ENCODE data around the gene PRPF19.

Gene PRPF19

GRCh38 chr11:60860943-60861342 is 45.4 kb downstream of the PRPF19 start:
- H3K4me3 ChIP-seq (ENCODE audit: low read depth in 1 of 2, low read length in 2 of 2) = no peak overlapping the region
- H3K27me3 ChIP-seq (ENCODE audit: low read depth, low read length) = no peaks in the 10 kb centered on the region
- no peaks in the 10 kb centered on the region for H3K36me3 ChIP-seq (ENCODE audit: control insufficient read depth in 1 of 2, insufficient read depth in 2 of 2, low read length in 2 of 2)
- H3K9me3 ChIP-seq (ENCODE audit: control insufficient read depth in 1 of 2, low read length in 2 of 2) = no peaks in the 10 kb centered on the region
- no peak overlapping the region for H3K27ac ChIP-seq (ENCODE audit: low read length)
- H3K4me1 ChIP-seq (ENCODE audit: control insufficient read depth in 1 of 2, insufficient read depth in 2 of 2, low read length in 2 of 2) = no peaks in the 10 kb centered on the region

GRCh38 chr11:60859616-60860250 is 46.7 kb downstream of the PRPF19 start:
- Histone ChIP-seq H3K4me3 (ENCODE audit: low read depth in 1 of 2, low read length in 2 of 2) (no peak overlapping the region), H3K36me3 (ENCODE audit: control insufficient read depth in 1 of 2, insufficient read depth in 2 of 2, low read length in 2 of 2) (no peaks in the 10 kb centered on the region), H3K27me3 (ENCODE audit: low read depth, low read length) (no peaks in the 10 kb centered on the region), H3K9me3 (ENCODE audit: control insufficient read depth in 1 of 2, low read length in 2 of 2) (no peaks in the 10 kb centered on the region), H3K4me1 (ENCODE audit: control insufficient read depth in 1 of 2, insufficient read depth in 2 of 2, low read length in 2 of 2) (no peaks in the 10 kb centered on the region), H3K27ac (ENCODE audit: low read length) (no peak overlapping the region)

- H3K27me3 ChIP-seq (ENCODE audit: low read depth, low read length) = no peaks in the 10 kb centered on the region
- no peaks in the 10 kb centered on the region for H3K9me3 ChIP-seq (ENCODE audit: control insufficient read depth in 1 of 2, low read length in 2 of 2)
- H3K4me1 ChIP-seq (ENCODE audit: control insufficient read depth in 1 of 2, insufficient read depth in 2 of 2, low read length in 2 of 2) = no peaks in the 10 kb centered on the region
- H3K4me3 ChIP-seq (ENCODE audit: low read depth in 1 of 2, low read length in 2 of 2) = no peak overlapping the region
- no peaks in the 10 kb centered on the region for H3K36me3 ChIP-seq (ENCODE audit: control insufficient read depth in 1 of 2, insufficient read depth in 2 of 2, low read length in 2 of 2)
- no peak overlapping the region for H3K27ac ChIP-seq (ENCODE audit: low read length)
Observed at GRCh38 chr11:60858731-60859464, 47.5 kb downstream of the PRPF19 start.

- Histone ChIP-seq H3K4me3 (ENCODE audit: low read depth in 1 of 2, low read length in 2 of 2) (no peak overlapping the region), H3K4me1 (ENCODE audit: control insufficient read depth in 1 of 2, insufficient read depth in 2 of 2, low read length in 2 of 2) (no peaks in the 10 kb centered on the region), H3K9me3 (ENCODE audit: control insufficient read depth in 1 of 2, low read length in 2 of 2) (no peaks in the 10 kb centered on the region), H3K27ac (ENCODE audit: low read length) (no peak overlapping the region), H3K36me3 (ENCODE audit: control insufficient read depth in 1 of 2, insufficient read depth in 2 of 2, low read length in 2 of 2) (peaks cover 0 to 3% of the 10 kb centered on the region in 2 donors), H3K27me3 (ENCODE audit: low read depth, low read length) (no peaks in the 10 kb centered on the region)
Observed at GRCh38 chr11:60858236-60858635, 48.1 kb downstream of the PRPF19 start.

GRCh38 chr11:60857378-60858232 is 48.8 kb downstream of the PRPF19 start:
- no peak overlapping the region for H3K27ac ChIP-seq (ENCODE audit: low read length)
- no peak overlapping the region for H3K4me3 ChIP-seq (ENCODE audit: low read depth in 1 of 2, low read length in 2 of 2)
- H3K36me3 ChIP-seq (ENCODE audit: control insufficient read depth in 1 of 2, insufficient read depth in 2 of 2, low read length in 2 of 2) = peaks cover 0 to 5% of the 10 kb centered on the region in 2 donors
- H3K4me1 ChIP-seq (ENCODE audit: control insufficient read depth in 1 of 2, insufficient read depth in 2 of 2, low read length in 2 of 2) = no peaks in the 10 kb centered on the region
- no peaks in the 10 kb centered on the region for H3K27me3 ChIP-seq (ENCODE audit: low read depth, low read length)
- H3K9me3 ChIP-seq (ENCODE audit: control insufficient read depth in 1 of 2, low read length in 2 of 2) = no peaks in the 10 kb centered on the region

GRCh38 chr11:60855726-60856633 is 50.4 kb downstream of the PRPF19 start, which contains the start of gene PTGDR2:
Gene PTGDR2 (minus strand): TSS chr11:60855950. CDS start chr11:60853722, 2,228 bp downstream.
- H3K27me3 ChIP-seq (ENCODE audit: low read depth, low read length) = no peaks in the 10 kb centered on the region
- no peaks in the 10 kb centered on the region for H3K4me1 ChIP-seq (ENCODE audit: control insufficient read depth in 1 of 2, insufficient read depth in 2 of 2, low read length in 2 of 2)
- no peak within 1 kb of the TSS for H3K27ac ChIP-seq (ENCODE audit: low read length)
- peaks cover 7 to 16% of the 10 kb centered on the region in 2 donors for H3K36me3 ChIP-seq (ENCODE audit: control insufficient read depth in 1 of 2, insufficient read depth in 2 of 2, low read length in 2 of 2)
- no peaks in the 10 kb centered on the region for H3K9me3 ChIP-seq (ENCODE audit: control insufficient read depth in 1 of 2, low read length in 2 of 2)
- peak within 1 kb of the TSS in 1 of 2 donors; percentile 11 for H3K4me3 ChIP-seq (ENCODE audit: low read depth in 1 of 2, low read length in 2 of 2)

GRCh38 chr11:60854847-60855725 is 51.3 kb downstream of the PRPF19 start:
- H3K4me1 ChIP-seq (ENCODE audit: control insufficient read depth in 1 of 2, insufficient read depth in 2 of 2, low read length in 2 of 2) = no peaks in the 10 kb centered on the region
- H3K27ac ChIP-seq (ENCODE audit: low read length) = no peak overlapping the region
- peaks cover 13 to 25% of the 10 kb centered on the region in 2 donors for H3K36me3 ChIP-seq (ENCODE audit: control insufficient read depth in 1 of 2, insufficient read depth in 2 of 2, low read length in 2 of 2)
- H3K27me3 ChIP-seq (ENCODE audit: low read depth, low read length) = no peaks in the 10 kb centered on the region
- H3K4me3 ChIP-seq (ENCODE audit: low read depth in 1 of 2, low read length in 2 of 2) = peak overlapping the region in 1 of 2 donors; percentile 11
- no peaks in the 10 kb centered on the region for H3K9me3 ChIP-seq (ENCODE audit: control insufficient read depth in 1 of 2, low read length in 2 of 2)

GRCh38 chr11:60854140-60854846 is 52.1 kb downstream of the PRPF19 start:
- no peaks in the 10 kb centered on the region for H3K27me3 ChIP-seq (ENCODE audit: low read depth, low read length)
- peaks cover 13 to 33% of the 10 kb centered on the region in 2 donors for H3K36me3 ChIP-seq (ENCODE audit: control insufficient read depth in 1 of 2, insufficient read depth in 2 of 2, low read length in 2 of 2)
- H3K4me3 ChIP-seq (ENCODE audit: low read depth in 1 of 2, low read length in 2 of 2) = no peak overlapping the region
- no peak overlapping the region for H3K27ac ChIP-seq (ENCODE audit: low read length)
- H3K4me1 ChIP-seq (ENCODE audit: control insufficient read depth in 1 of 2, insufficient read depth in 2 of 2, low read length in 2 of 2) = no peaks in the 10 kb centered on the region
- no peaks in the 10 kb centered on the region for H3K9me3 ChIP-seq (ENCODE audit: control insufficient read depth in 1 of 2, low read length in 2 of 2)

GRCh38 chr11:60852982-60853950 is 53.1 kb downstream of the PRPF19 start:
- H3K36me3 ChIP-seq (ENCODE audit: control insufficient read depth in 1 of 2, insufficient read depth in 2 of 2, low read length in 2 of 2) = peaks cover 13 to 43% of the 10 kb centered on the region in 2 donors
- no peaks in the 10 kb centered on the region for H3K27me3 ChIP-seq (ENCODE audit: low read depth, low read length)
- peak overlapping the region in 1 of 2 donors; percentile 2 for H3K4me3 ChIP-seq (ENCODE audit: low read depth in 1 of 2, low read length in 2 of 2)
- H3K9me3 ChIP-seq (ENCODE audit: control insufficient read depth in 1 of 2, low read length in 2 of 2) = no peaks in the 10 kb centered on the region
- no peaks in the 10 kb centered on the region for H3K4me1 ChIP-seq (ENCODE audit: control insufficient read depth in 1 of 2, insufficient read depth in 2 of 2, low read length in 2 of 2)
- no peak overlapping the region for H3K27ac ChIP-seq (ENCODE audit: low read length)
